ENCODE data around the gene EMX2.

DNA sequence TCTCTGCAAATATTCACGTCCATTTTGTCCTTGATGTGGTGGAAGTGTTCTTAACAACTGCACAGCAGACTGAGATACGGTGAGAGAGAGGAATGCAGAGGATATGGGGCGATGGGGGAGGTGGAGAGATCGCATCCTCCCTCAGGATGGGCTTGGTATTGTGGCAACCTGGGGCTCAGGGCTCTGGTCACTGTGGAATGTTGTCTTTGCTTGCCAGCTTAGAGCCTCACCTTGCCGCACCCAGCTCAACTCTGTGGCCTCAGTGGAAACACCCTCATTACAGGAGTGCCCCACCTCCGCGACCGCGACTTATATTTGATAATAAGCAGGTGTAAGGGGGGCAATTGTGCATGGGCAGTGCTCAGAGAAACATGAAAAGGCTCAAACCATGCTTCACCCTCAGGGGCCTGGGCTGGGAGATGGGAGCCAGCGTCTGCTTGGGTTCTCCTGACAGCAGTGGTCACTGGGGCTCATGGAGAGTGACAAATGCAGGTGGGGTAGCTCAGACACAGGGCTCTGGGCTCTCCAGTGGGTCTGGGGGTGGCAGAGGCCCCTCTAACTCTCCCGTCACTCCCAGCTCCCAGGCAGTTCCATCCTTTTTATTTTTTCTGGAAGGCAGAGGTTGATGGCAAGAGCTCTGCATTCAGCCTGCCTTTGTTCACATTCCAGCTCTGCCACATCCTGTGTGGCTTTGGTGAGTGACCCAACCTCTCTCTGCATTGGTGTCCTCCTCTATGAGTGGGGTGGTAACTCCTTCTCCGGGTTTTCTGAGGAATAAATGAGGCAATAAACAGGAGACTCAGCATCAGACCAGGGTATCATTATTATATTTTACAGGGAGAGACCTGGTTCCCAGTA, 43.1 kb upstream of the EMX2 start:
- no peak for TF ChIP-seq EP300 (IDR thresholded peaks at IDR 0.05)
- TF ChIP-seq POLR2A (IDR thresholded peaks at IDR 0.05): no peak
- TF ChIP-seq, protein P1, sequence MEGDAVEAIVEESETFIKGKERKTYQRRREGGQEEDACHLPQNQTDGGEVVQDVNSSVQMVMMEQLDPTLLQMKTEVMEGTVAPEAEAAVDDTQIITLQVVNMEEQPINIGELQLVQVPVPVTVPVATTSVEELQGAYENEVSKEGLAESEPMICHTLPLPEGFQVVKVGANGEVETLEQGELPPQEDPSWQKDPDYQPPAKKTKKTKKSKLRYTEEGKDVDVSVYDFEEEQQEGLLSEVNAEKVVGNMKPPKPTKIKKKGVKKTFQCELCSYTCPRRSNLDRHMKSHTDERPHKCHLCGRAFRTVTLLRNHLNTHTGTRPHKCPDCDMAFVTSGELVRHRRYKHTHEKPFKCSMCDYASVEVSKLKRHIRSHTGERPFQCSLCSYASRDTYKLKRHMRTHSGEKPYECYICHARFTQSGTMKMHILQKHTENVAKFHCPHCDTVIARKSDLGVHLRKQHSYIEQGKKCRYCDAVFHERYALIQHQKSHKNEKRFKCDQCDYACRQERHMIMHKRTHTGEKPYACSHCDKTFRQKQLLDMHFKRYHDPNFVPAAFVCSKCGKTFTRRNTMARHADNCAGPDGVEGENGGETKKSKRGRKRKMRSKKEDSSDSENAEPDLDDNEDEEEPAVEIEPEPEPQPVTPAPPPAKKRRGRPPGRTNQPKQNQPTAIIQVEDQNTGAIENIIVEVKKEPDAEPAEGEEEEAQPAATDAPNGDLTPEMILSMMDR (IDR thresholded peaks at IDR 0.05): no peak
- TF ChIP-seq POLR2AphosphoS5 (IDR thresholded peaks at IDR 0.05): no peak

Data from gastroesophageal sphincter (tissue), 3 donors.